GM12801 (cell line): ENCODE results near the gene SLC25A48.

Experiments
- CTCF ChIP-seq: IDR thresholded peaks from one replicate; pipeline ENCODE4 v1.5.1; 2011; ENCODE audit warnings: control low read depth; ENCODE audit not compliant: insufficient read length; ENCODE audit errors: extremely low read depth

SLC25A48 gene

GRCh38 chr5:135840959-135841358, 6.5 kb downstream of the SLC25A48 start:
- no peak for TF ChIP-seq CTCF

- no peak for TF ChIP-seq CTCF
These were observed 8.3 kb downstream of the SLC25A48 start for GRCh38 chr5:135842737-135843136.

DNA sequence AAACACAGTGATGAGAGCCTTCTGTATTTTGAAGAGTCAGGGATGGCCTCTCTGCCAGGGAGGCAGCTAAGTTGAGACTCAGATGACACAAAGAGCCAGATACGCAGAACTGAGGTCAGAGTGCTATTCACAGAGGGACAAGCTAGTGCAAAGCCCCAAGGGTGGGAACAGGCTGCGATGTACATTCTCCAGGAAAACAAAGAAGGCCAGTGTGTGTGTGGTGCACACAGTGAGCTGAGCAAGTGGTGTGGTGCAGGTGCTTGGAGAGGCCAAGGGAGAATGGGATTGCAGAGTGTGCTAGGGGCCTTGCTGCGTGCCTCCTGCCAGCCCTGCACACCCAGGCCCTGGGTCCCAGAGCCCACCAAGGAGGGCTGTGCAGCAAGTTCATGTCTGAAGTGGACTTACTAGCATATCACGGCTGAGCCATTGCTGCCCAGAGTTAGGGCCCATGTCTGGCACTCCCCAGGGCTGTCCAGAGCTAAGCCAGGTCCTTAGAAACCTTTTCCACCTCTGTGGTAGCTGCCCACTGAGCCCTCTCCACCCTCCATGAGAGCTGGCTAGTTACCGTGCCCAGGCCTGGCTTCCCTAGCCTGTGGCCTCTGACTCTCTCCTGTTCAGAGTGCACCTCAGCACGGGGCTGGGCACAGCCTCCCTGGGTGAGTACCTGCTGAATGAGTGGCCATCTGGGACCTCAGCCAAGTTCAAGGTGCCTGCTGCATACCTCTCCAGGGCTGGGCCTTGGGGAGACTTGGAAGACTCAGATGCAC, 9.3 kb downstream of the SLC25A48 start:
- no peak for TF ChIP-seq CTCF

GRCh38 chr5:135846311-135846710, 11.8 kb downstream of the SLC25A48 start:
- no peak for TF ChIP-seq CTCF

DNA sequence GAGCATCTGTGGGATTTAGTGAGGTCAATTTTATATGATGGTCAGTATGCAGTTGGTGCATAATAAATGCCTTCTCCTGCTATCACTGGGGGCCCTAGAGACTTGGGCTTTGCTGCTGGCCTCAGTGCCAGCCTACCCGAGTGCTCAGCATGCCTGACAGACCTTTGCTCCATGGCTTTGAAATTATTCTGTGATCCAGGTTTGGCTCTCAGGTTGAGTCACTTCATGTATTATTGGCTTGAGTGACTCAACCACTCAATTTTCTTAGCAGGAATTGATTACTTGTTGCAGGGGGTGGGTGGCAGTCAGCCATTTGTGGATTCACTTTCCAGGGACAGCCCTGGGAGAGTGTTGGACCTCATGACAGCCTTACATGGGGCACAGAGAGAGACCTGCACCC, 13.5 kb downstream of the SLC25A48 start:
- TF ChIP-seq CTCF = no peak

DNA sequence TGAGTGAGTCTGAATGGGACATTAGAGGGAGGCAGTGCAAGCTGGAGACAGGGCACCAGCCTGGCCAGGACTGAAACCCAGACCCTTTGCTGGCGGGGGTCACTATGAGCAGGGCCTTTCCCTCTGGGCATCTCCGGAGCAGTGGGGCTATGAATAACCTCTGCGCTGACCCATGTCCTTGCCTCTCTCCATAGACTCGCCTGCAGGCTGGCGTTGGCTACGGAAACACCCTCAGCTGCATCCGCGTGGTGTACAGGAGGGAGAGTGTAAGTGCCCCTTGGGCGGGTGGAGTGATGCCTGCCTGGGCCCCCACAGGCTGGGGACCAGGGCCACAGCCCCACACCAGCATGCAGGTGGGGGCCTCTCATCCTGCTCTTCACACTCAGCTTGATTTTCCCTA, 15.8 kb downstream of the SLC25A48 start:
- TF ChIP-seq CTCF = no peak

- TF ChIP-seq CTCF = no peak
These were observed 16.2 kb downstream of the SLC25A48 start for GRCh38 chr5:135850671-135851070.
